MCF 10A (cell line): ENCODE results near the gene AFP. TPM values are rescaled to one million over a fixed set of nuclear protein-coding genes. Genes with fewer than 3 reads are reported as not detected.

Experiments used
- BruUV-seq: library from RNA; stranded (reverse); fragments of 400-500 nt; replicated peaks from 2 replicates; lab custom pipeline; 2021; lab: Mats Ljungman, UMichigan
- CTCF ChIA-PET: fragments of 300-600 bp; sonication (Branson Sonifier 250); formaldehyde crosslinking; extraction: SDS; loops from one replicate; lab custom pipeline; 2021; ENCODE audit warnings: antibody characterized with exemption, inconsistent platforms; lab: Yijun Ruan, JAX
- POLR2A ChIA-PET: fragments of 300-600, 350-650 bp; sonication (Branson Sonifier 250); formaldehyde crosslinking; extraction: SDS; loops from one replicate; lab custom pipeline; 2020; ENCODE audit warnings: antibody characterized with exemption, inconsistent platforms; lab: Yijun Ruan, JAX
- DNase-seq: peaks from one replicate; pipeline ENCODE4 v3.0.0-alpha.2; 2018; ENCODE audit not compliant: unreplicated experiment
- H3K27ac Mint-ChIP-seq: one replicate; pipeline ENCODE4 v1.8.0; 2022; ENCODE audit warnings: mild to moderate bottlenecking, low read depth, mixed read lengths; ENCODE audit not compliant: unreplicated experiment
- H3K27me3 Mint-ChIP-seq: one replicate; pipeline ENCODE4 v1.8.0; 2022; ENCODE audit warnings: mixed read lengths; ENCODE audit not compliant: insufficient read depth, unreplicated experiment
- H3K36me3 Mint-ChIP-seq: one replicate; pipeline ENCODE4 v1.8.0; 2022; ENCODE audit warnings: mild to moderate bottlenecking, moderate library complexity, mixed read lengths; ENCODE audit not compliant: insufficient read depth, unreplicated experiment
- H3K4me1 Mint-ChIP-seq: one replicate; pipeline ENCODE4 v1.8.0; 2022; ENCODE audit warnings: mixed read lengths; ENCODE audit not compliant: insufficient read depth, unreplicated experiment
- H3K4me3 Mint-ChIP-seq: one replicate; pipeline ENCODE4 v1.8.0; 2022; ENCODE audit warnings: mild to moderate bottlenecking, moderate library complexity, mixed read lengths; ENCODE audit not compliant: unreplicated experiment
- H3K9me3 Mint-ChIP-seq: one replicate; pipeline ENCODE4 v1.8.0; 2022; ENCODE audit warnings: mixed read lengths; ENCODE audit not compliant: unreplicated experiment
- CTCF ChIP-seq: fragments of 200-600 bp; IDR thresholded peaks from one replicate; pipeline ENCODE4 v1.8.0; 2022; ENCODE audit warnings: antibody characterized with exemption, mild to moderate bottlenecking; ENCODE audit not compliant: unreplicated experiment
- intact Hi-C: fragments of 100-400 bp; cut with micrococcal nuclease; formaldehyde crosslinking; loops from 2 replicates; pipeline ENCODE4 v1.14.1; 2022
- total RNA-seq: library from RNA; stranded (reverse); gene quantifications from 2 replicates; pipeline ENCODE4 v1.2.3, GENCODE V29; 2022

Gene AFP
- total RNA-seq, 1 experiment from 2014 or later = not detected

- CTCF ChIA-PET = interaction anchor here (1.0 to 2.0 kb wide), 3 partner anchors 8 to 97 kb away, joined by 3 to 9 read pairs (median 4); no protein-coding TSS in a partner anchor
- POLR2A ChIA-PET = interaction anchor here (0.8 to 0.9 kb wide), 2 partner anchors 12 to 179 kb away, joined by 3 to 4 read pairs; no protein-coding TSS in a partner anchor
- DNase-seq = no peak
Observed at GRCh38 chr4:73438582-73439215, 2.7 kb downstream of the AFP start.

GRCh38 chr4:73439445-73439844 lies 3.4 kb downstream of the AFP start:
- peaks cover 9% of the 10 kb centered on the region for H3K4me1 Mint-ChIP-seq
- POLR2A ChIA-PET = no interaction called here

More at GRCh38 chr4:73438582-73439215, 2.7 kb downstream of the AFP start:
- H3K9me3 Mint-ChIP-seq = no peaks in the 10 kb centered on the region
- H3K36me3 Mint-ChIP-seq = no peaks in the 10 kb centered on the region
- no TSS peak for BruUV-seq
- peaks cover 9% of the 10 kb centered on the region for H3K4me1 Mint-ChIP-seq
- H3K27ac Mint-ChIP-seq = no peak overlapping the region
- H3K27me3 Mint-ChIP-seq = peaks cover 46% of the 10 kb centered on the region
- H3K4me3 Mint-ChIP-seq = no peak overlapping the region
- intact Hi-C loops = no loop called here
- no peak for TF ChIP-seq CTCF

GRCh38 chr4:73439991-73440390 lies 4.0 kb downstream of the AFP start:
- Mint-ChIP-seq H3K36me3 (no peaks in the 10 kb centered on the region), H3K27ac (no peak overlapping the region), H3K27me3 (peaks cover 46% of the 10 kb centered on the region), H3K4me1 (peaks cover 9% of the 10 kb centered on the region), H3K4me3 (no peak overlapping the region), H3K9me3 (no peaks in the 10 kb centered on the region)
- DNase-seq = no peak
- intact Hi-C loops = no loop called here
- CTCF ChIA-PET = no interaction called here
- BruUV-seq = no TSS peak
- POLR2A ChIA-PET = interaction anchor here (0.6 kb wide), 2 partner anchors 181 to 703 kb away, joined by 3 to 4 read pairs; no protein-coding TSS in a partner anchor
- no peak for TF ChIP-seq CTCF

More at GRCh38 chr4:73439445-73439844, 3.4 kb downstream of the AFP start:
- Mint-ChIP-seq H3K27ac (no peak overlapping the region), H3K4me3 (no peak overlapping the region), H3K9me3 (no peaks in the 10 kb centered on the region), H3K27me3 (peaks cover 46% of the 10 kb centered on the region), H3K36me3 (no peaks in the 10 kb centered on the region)
- TF ChIP-seq CTCF = no peak
- no TSS peak for BruUV-seq
- no peak for DNase-seq
- intact Hi-C loops = no loop called here
- CTCF ChIA-PET = no interaction called here

- POLR2A ChIA-PET = interaction anchor here (0.6 kb wide), 2 partner anchors 180 to 702 kb away, joined by 3 to 4 read pairs; no protein-coding TSS in a partner anchor
- DNase-seq = no peak
- TF ChIP-seq CTCF = no peak
- Mint-ChIP-seq H3K27ac (no peak overlapping the region), H3K4me1 (peaks cover 9% of the 10 kb centered on the region), H3K27me3 (peaks cover 46% of the 10 kb centered on the region), H3K4me3 (no peak overlapping the region), H3K36me3 (no peaks in the 10 kb centered on the region), H3K9me3 (no peaks in the 10 kb centered on the region)
- BruUV-seq = no TSS peak
- intact Hi-C loops = no loop called here
- CTCF ChIA-PET = interaction anchor here (1.6 kb wide), 1 partner anchor 101 kb away, joined by 3 read pairs; no protein-coding TSS in a partner anchor
Observed at GRCh38 chr4:73440653-73441052, 4.6 kb downstream of the AFP start.
